Muscle of back (tissue), 11 donors: Measurements from ENCODE around the gene DIRAS2. TPM values are rescaled to one million over a fixed set of nuclear protein-coding genes. Genes with fewer than 3 reads are reported as not detected.

Source experiments
- DNase-seq, 3 donors: peaks; one replicate each; pipeline versions ENCODE4 v3.0.0 to v3.0.0-alpha.2; 2013
- polyA plus RNA-seq, 10 donors: library from polyadenylated mRNA; unstranded; fragments of 120-200 nt; gene quantifications; one replicate each; pipeline ENCODE4 v1.2.1, GENCODE V29; 2013; ENCODE audit not compliant: insufficient read length in 10 of 10

DIRAS2 gene
- polyA plus RNA-seq, 10 donors, result 0.89 to 4.3 (median 1.8) TPM

- DNase-seq, result no peak
These were observed 25.8 kb downstream of the DIRAS2 start for GRCh38 chr9:90616806-90617205.

DNA sequence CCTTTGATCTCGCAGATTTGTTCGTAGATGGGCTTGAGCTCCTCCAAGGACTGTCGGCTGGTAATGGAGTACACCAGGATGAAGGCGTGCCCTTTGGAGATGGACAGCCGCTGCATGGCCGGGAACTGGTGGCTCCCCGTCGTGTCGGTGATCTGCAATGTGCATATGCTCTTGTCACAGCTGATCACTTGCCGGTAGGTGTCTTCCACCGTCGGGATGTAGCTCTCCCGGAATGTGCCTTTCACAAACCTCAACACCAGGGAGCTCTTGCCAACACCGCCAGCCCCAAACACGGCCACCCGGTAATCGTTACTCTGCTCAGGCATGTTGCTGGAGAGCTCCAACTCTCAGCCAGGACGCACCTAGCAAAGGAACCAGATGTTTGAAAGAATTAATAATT lies 29.1 kb downstream of the DIRAS2 start:
- DNase-seq, result no peak

GRCh38 chr9:90612957-90613356 lies 29.7 kb downstream of the DIRAS2 start:
- DNase-seq, result no peak

DNA sequence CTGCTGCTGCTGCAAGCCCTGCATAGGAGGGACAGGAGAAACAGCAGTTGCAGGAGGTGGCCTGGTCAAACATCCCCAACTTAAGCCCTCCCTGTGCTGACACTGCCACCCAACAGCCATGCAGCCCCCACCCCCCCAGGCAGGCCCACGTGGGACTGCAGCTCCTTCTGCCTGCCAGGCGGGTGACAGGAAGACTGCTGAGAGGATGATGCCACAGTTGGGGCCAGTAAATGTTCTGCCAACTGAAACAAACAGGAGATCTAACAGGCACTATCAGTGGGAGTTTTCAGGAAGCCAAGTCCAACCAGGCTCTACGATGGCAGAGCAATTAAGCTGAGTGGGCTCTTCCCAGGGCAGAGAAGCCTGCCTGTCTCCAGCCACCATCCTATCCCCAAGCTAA lies 31.1 kb downstream of the DIRAS2 start:
- DNase-seq, result no peak

DNA sequence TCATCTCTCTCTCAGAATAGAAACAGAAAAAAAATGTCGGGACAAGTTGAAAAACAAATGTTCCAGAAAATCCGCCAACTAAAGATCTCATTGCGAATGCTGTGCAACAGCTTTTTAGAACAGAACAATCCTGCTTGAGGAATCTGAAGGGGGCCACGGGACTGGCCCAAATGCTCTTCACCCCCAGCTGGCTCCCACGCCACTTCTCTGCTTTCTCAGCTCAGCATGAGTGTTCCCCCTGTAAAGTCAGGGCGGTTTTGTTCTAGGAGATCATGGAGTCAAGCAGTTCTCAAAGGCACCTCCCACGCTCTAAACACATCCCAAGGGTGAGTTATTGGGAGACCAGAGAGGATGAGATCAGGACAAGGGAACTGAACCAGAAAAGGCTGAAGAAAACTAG lies 31.5 kb downstream of the DIRAS2 start:
- no peak for DNase-seq

DNA sequence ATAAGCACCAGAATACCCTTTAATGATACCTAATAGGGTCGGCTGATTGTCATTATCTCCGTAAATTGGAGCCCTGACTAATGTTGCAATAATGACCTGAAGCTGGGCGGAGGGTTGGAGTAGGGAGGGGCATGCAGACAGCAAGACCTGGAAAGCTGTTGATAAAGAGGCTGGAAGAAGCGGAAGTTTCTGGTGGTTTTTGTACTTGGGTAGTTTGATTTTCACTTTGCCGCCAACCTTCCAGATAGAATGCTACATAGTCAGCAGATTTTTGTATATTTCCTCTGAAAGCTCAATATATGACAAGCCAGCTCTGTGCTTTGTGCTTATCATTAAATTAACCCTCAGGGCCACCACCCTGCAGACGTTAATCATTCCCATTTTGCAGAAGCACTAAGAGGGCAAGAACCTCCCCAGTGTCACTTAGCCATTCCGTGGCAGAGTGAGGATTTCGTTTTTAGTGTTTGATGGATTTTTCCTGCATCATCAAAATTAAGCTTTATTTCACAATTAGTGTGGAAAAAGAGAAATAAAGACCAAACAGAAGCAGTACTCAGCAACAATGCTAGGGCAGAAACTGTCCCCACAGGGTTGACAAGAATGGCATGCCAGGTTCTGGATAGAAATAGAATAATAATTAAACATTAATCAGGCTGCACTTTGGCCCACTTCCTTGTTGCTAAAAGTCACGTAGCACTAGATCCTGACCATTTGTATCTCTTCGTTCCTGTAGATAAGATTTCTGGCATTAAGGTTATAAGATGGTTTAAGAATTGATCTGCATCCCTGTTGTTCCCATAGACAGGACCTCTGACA lies 34.7 kb downstream of the DIRAS2 start:
- DNase-seq, result no peak

- no peak for DNase-seq
These were observed 42.6 kb downstream of the DIRAS2 start for GRCh38 chr9:90600029-90600428.

GRCh38 chr9:90598191-90598590 lies 44.4 kb downstream of the DIRAS2 start:
- no peak for DNase-seq

DNA sequence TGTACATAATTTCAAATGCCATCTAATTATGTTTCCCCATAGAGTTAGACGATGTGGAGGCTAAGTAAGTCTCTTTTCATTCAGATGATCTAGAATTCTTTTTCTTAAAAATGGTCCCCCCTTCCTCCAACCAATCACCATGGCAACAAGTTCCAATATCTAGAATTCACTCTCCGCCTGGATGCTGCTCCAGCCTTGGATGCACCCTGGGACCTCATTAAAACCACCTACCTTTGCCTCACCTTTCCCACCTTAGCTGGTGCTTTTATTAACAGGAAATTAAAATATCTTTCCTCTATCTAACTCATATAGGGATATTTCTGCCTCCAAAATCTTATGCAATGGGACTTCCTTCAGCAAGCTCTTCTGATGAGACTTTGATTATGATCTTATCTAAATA lies 49.0 kb downstream of the DIRAS2 start:
- DNase-seq, result no peak

DNA sequence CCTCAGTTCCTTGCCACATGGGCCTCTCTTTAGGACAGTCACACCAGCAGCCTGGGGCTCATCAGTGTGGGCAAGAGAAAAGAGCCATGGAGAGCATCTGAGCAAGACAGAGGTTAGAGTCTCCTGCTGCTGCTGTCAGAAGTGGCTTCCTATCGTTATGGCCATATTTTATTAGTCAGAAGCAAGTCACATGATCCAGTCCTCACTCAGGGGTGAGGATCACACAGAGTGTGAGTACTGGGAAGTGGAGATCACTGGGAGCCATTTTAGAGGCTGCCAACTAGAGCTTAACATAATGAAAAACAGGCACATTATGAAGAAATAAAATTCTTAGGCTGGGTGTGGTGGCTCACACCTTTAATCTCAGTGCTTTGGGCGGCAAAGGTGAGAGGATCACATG lies 62.0 kb downstream of the DIRAS2 start:
- DNase-seq, result no peak

GRCh38 chr9:90579181-90579580 lies 63.4 kb downstream of the DIRAS2 start:
- DNase-seq, result no peak

DNA sequence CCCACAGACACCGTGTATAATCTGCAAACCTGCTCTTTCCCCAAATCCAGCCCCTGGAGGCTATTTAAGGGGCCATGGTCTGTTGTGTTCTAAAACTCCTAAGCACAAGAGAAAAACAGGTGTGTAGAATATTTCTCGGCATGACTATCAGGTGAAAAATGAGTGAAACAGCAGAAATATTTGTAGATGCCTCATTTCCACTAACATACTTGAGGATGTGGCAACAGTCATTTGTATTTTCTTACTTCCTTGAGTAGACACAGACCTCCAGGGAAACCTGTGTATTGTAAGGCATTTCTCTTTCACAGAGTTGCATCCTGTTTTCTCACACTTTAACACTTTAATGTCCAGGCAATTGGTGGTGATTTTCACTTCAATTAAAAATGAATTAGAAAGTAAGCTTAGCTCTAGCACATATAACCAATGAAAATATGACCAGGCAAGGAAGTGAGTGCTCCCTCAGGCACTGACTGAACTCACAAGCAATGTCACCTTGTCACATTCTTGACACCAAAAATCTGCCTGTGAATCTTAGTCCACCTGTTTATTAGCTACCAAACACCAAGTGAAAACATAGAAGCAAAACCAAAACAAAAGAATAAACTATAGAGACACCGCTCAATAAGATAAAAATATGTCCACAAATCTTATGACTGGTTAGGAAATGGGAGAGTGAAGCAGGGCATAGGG lies 64.4 kb downstream of the DIRAS2 start:
- no peak for DNase-seq

DNA sequence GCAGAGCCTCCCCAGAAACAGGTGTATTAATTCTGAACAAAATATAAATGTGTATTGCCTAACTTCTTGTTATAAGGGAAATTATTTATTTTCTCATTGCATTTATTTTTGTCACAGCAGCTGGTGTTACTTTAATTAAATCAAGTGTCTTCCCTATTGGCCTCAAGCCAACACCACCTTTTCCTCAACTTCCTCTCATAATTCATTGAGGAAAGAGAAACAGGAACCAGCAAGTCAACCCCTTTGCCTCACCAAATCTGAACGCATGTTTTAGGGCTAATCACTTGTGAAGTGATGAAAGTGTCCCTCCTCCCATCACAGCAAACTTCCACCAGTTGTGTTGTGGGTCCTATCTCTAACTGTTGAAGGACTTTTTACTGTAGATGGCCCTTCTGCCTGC lies 73.1 kb downstream of the DIRAS2 start:
- DNase-seq, result no peak

DNA sequence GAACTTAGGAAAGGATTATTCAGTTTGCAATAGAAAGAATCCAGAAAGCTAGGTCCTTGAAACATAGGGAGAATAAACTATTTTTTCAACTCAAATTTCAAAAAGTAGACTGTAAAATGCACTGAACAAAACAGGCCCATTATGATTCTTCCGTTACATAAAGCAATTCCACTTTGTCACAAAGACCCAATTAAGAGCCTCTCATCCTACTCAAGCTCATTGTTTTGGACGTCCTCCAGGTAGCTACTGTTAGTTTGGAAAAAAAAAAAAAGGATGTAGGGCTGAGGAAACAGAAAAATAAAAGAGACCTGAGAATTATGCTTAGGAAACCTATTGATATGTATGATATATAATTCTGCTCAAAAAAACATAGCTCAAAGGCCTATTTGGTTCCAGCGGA lies 74.0 kb downstream of the DIRAS2 start:
- no peak for DNase-seq

- DNase-seq, result no peak
These were observed 80.4 kb downstream of the DIRAS2 start for GRCh38 chr9:90562229-90562628.

Other genes starting within 250 kb of the DIRAS2 start
- 1 to 10 TPM; 2.9 to 5.6 (median 3.3) TPM for gene SYK, start 159.0 kb upstream of the DIRAS2 start, polyA plus RNA-seq